DOHH2 (cell line): Measurements from ENCODE around the gene DOK6.

Source experiments
- H3F3A ChIP-seq: fragments of 200-600 bp; sonication (generic), shearing (Covaris generic); 2 replicates; pipeline ENCODE4 v1.6.0; 2016; ENCODE audit warnings: antibody characterized with exemption, mild to moderate bottlenecking; ENCODE audit not compliant: control insufficient read depth, insufficient read depth
- H3K27ac ChIP-seq: fragments of 200-600 bp; sonication (generic); 2 replicates; pipeline ENCODE4 v1.5.1; 2014; ENCODE audit warnings: low read depth, mild to moderate bottlenecking, low read length, moderate library complexity
- H3K27me3 ChIP-seq: fragments of 200-600 bp; sonication (generic); 2 replicates; pipeline ENCODE4 v1.6.1; 2014; ENCODE audit warnings: mild to moderate bottlenecking, low read length, mixed read lengths; ENCODE audit not compliant: control insufficient read depth
- H3K36me3 ChIP-seq: fragments of 200-600 bp; sonication (generic); 2 replicates; pipeline ENCODE4 v1.6.1; 2014; ENCODE audit warnings: mild to moderate bottlenecking, low read length, moderate library complexity, mixed read lengths; ENCODE audit not compliant: control insufficient read depth
- H3K4me1 ChIP-seq: fragments of 200-600 bp; sonication (generic); 2 replicates; pipeline ENCODE4 v1.6.1; 2014; ENCODE audit warnings: mild to moderate bottlenecking, low read length, mixed read lengths; ENCODE audit not compliant: control insufficient read depth
- H3K4me2 ChIP-seq: fragments of 200-600 bp; sonication (generic); 2 replicates; pipeline ENCODE4 v1.6.0; 2014; ENCODE audit warnings: mild to moderate bottlenecking, low read length, moderate library complexity
- H3K4me3 ChIP-seq: fragments of 200-600 bp; sonication (generic); 2 replicates; pipeline ENCODE4 v1.5.1; 2014; ENCODE audit warnings: mild to moderate bottlenecking, low read length, mixed read lengths
- H3K79me2 ChIP-seq: fragments of 200-600 bp; sonication (generic); 2 replicates; pipeline ENCODE4 v1.6.1; 2014; ENCODE audit warnings: mild to moderate bottlenecking, low read length, mixed read lengths; ENCODE audit not compliant: control insufficient read depth
- H3K9me2 ChIP-seq: fragments of 200-600 bp; sonication (generic); replicated peaks from 2 replicates; pipeline ENCODE4 v1.6.1; 2014; ENCODE audit warnings: mild to moderate bottlenecking, low read length, mixed read lengths; ENCODE audit not compliant: control insufficient read depth
- H3K9me3 ChIP-seq: fragments of 200-600 bp; sonication (generic); 2 replicates; pipeline ENCODE4 v1.6.1; 2014; ENCODE audit warnings: antibody characterized with exemption, low read length, mixed read lengths; ENCODE audit not compliant: control insufficient read depth, insufficient read depth
- H4K20me1 ChIP-seq: fragments of 200-600 bp; sonication (generic); 2 replicates; pipeline ENCODE4 v1.6.0; 2014; ENCODE audit warnings: low read depth, mild to moderate bottlenecking, antibody characterized with exemption, low read length, moderate library complexity; ENCODE audit not compliant: control insufficient read depth, insufficient read depth
- EZH2phosphoT487 ChIP-seq: fragments of 200-600 bp; sonication (generic); IDR thresholded peaks from 2 replicates; pipeline ENCODE4 v1.6.1; 2017; ENCODE audit warnings: borderline replicate concordance, mild to moderate bottlenecking, antibody characterized with exemption, low read length, moderate library complexity, mixed read lengths
- TF ChIP-seq, protein P1 (sequence below): fragments of 200-600 bp; sonication (generic); IDR thresholded peaks from one replicate; pipeline ENCODE4 v1.5.1; 2014; ENCODE audit warnings: antibody characterized with exemption, mild to moderate bottlenecking, low read depth, low read length; ENCODE audit not compliant: poor library complexity, severe bottlenecking

Gene DOK6

DNA sequence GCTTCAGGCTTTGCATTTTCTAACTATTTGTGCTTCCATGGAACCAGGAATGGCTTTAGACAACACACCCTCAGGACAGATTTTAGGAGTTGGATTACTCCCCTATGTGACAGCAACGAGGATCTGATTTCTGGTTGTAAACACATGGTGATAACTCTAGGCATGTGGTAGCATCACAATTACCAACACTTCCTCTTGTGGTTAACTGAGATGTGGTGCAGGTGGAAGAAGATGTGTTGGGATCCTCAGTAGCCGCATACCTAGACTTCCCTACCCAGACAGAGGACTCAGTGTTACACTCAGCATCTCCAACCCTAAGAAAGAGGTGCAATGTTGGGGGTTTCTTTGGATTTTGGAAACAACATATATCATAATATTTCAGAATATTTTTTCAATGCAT is 234.8 kb downstream of the DOK6 start:
- Histone ChIP-seq H3F3A (no peaks in the 10 kb centered on the region), H3K4me1 (no peaks in the 10 kb centered on the region), H3K9me3 (no peaks in the 10 kb centered on the region), H4K20me1 (no peaks in the 10 kb centered on the region), H3K9me2 (no peaks in the 10 kb centered on the region), H3K27ac (no peak overlapping the region), H3K36me3 (no peaks in the 10 kb centered on the region), H3K27me3 (no peaks in the 10 kb centered on the region), H3K4me2 (no peak overlapping the region), H3K79me2 (no peaks in the 10 kb centered on the region), H3K4me3 (no peak overlapping the region)
- TF ChIP-seq EZH2phosphoT487: no peak
- TF ChIP-seq, protein P1, sequence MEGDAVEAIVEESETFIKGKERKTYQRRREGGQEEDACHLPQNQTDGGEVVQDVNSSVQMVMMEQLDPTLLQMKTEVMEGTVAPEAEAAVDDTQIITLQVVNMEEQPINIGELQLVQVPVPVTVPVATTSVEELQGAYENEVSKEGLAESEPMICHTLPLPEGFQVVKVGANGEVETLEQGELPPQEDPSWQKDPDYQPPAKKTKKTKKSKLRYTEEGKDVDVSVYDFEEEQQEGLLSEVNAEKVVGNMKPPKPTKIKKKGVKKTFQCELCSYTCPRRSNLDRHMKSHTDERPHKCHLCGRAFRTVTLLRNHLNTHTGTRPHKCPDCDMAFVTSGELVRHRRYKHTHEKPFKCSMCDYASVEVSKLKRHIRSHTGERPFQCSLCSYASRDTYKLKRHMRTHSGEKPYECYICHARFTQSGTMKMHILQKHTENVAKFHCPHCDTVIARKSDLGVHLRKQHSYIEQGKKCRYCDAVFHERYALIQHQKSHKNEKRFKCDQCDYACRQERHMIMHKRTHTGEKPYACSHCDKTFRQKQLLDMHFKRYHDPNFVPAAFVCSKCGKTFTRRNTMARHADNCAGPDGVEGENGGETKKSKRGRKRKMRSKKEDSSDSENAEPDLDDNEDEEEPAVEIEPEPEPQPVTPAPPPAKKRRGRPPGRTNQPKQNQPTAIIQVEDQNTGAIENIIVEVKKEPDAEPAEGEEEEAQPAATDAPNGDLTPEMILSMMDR: no peak

DNA sequence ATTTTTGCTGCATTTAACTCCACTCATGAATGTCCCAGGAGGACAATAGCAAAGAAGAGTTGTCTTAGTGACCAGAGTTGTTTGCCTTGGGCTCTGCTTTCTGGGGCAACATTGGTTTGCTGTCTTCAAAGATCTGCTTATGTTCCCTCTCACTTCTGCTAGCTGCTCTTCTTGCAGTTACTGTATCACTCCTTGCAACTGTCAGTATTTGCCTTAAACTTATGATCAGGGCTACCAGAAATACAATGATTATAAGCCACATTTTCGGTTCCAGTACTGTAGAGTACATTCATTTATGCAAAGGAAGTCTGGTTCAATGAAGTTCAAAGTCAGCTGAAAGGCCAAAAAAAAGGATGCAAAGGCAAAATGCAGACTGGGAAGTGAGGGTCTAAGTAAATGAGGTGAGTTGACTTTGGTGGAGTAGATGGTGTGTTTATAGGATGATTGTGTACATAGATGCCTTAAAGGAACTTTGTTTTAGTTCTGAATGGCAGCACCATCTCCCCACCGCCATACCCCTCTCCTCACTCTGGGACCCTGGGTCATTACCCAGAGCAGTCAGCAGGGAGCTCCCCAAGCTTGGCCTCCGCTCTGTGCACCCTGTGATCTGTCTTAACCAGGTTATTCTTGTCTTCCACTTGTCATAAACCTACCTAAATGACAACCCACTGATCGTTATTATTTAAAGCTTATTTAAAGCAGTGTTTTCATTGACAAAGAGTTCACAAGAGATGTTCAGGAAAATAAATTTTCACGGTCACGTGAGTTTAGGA is 236.0 kb downstream of the DOK6 start:
- Histone ChIP-seq H4K20me1 (no peaks in the 10 kb centered on the region), H3K36me3 (no peaks in the 10 kb centered on the region), H3K9me3 (no peaks in the 10 kb centered on the region), H3K79me2 (no peaks in the 10 kb centered on the region), H3K4me1 (no peaks in the 10 kb centered on the region), H3K4me2 (no peak overlapping the region), H3F3A (no peaks in the 10 kb centered on the region), H3K27me3 (no peaks in the 10 kb centered on the region), H3K9me2 (no peaks in the 10 kb centered on the region), H3K4me3 (no peak overlapping the region), H3K27ac (no peak overlapping the region)
- TF ChIP-seq, protein P1: no peak
- no peak for TF ChIP-seq EZH2phosphoT487

DNA sequence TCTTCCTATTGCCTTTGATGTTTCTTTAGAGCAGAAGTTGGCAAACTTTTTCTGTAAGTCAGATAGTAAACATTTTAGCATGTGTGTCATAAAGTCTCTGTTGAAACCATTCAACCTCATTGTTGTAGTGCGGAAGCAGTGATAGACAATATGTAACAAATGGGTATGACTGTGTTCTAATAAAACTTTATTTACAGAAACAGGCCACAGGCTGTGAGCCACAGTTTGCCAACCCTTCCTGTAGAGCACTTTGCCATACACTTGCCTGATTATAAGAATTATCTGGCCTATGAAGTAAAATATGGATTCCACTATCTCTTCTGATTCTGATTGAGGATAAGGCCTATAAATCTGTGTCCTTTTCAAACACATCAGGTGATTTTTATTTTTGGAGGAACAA is 237.4 kb downstream of the DOK6 start:
- Histone ChIP-seq H3K36me3 (no peaks in the 10 kb centered on the region), H3K4me1 (no peaks in the 10 kb centered on the region), H3K27ac (no peak overlapping the region), H3K4me2 (no peak overlapping the region), H3K4me3 (no peak overlapping the region), H3F3A (no peaks in the 10 kb centered on the region), H3K9me2 (no peaks in the 10 kb centered on the region), H4K20me1 (no peaks in the 10 kb centered on the region), H3K27me3 (no peaks in the 10 kb centered on the region), H3K9me3 (no peaks in the 10 kb centered on the region), H3K79me2 (no peaks in the 10 kb centered on the region)
- TF ChIP-seq, protein P1: no peak
- TF ChIP-seq EZH2phosphoT487: no peak
